Nephron progenitor cell (in vitro differentiated cells): ENCODE measurements around the gene ACTMAP.

Experiments used
- DNase-seq: peaks from one replicate; pipeline ENCODE4 v3.0.0; 2021
- H3K27ac Mint-ChIP-seq: 2 replicates; pipeline ENCODE4 v1.8.0; 2021; ENCODE audit warnings: mild to moderate bottlenecking, moderate library complexity, mixed read lengths
- H3K27me3 Mint-ChIP-seq: 2 replicates; pipeline ENCODE4 v1.8.0; 2021; ENCODE audit warnings: mild to moderate bottlenecking, low read depth, mixed read lengths; ENCODE audit not compliant: poor library complexity
- H3K36me3 Mint-ChIP-seq: 2 replicates; pipeline ENCODE4 v1.8.0; 2021; ENCODE audit warnings: low read depth, mixed read lengths
- H3K4me1 Mint-ChIP-seq: 2 replicates; pipeline ENCODE4 v1.8.0; 2021; ENCODE audit warnings: mixed read lengths
- H3K4me3 Mint-ChIP-seq: 2 replicates; pipeline ENCODE4 v1.8.0; 2021; ENCODE audit warnings: mild to moderate bottlenecking, moderate library complexity, mixed read lengths
- H3K9me3 Mint-ChIP-seq: 2 replicates; pipeline ENCODE4 v1.8.0; 2021; ENCODE audit warnings: mild to moderate bottlenecking, moderate library complexity, mixed read lengths
- TF ChIP-seq, protein P1 (sequence below): fragments of 200-600 bp; sonication (generic); IDR thresholded peaks from 2 replicates; pipeline ENCODE4 v1.5.0; 2021; ENCODE audit warnings: antibody characterized with exemption

Gene ACTMAP

DNA sequence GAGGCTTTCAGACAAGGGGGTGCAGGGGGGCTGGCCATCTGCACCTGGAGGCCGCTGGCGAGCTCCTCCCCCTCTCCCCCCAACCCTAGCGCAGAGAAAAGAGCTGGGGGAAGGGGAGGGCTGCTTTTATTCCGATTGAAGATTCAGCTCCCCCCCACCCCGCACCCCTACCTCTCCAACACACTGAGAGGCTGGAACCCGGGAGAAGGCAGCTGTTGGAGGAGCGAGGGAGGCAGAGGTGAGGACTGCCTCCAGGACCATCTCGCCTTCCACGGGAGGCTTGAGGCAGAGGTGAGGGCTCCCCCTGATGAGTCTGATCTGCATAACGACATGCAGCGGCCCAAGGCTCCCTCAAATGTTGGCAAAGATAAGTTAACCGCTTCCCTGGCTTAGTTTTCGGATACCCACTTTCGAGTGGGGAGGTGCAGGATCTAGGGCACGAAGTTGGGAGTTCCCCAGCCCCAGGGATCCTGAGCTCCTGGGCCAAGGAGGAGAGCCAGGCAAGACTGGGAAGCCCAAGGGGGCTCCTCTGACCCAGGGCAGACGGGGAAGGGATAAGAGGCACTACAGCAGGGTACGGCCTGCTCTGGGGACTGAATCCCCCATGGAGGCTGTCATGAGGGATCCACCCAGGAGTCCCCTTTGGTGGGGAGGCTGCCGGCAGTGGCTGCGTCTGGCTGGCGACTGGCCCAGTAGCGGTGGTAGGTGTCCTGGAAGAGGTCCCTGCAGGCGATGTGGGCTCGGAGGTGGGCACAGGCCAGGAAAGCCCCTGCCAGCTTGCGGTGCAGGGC is 58.7 kb downstream of the ACTMAP start:
- Mint-ChIP-seq H3K36me3 (peaks cover 12% of the 10 kb centered on the region), H3K9me3 (no peaks in the 10 kb centered on the region), H3K27ac (no peak overlapping the region), H3K4me1 (peaks cover 4% of the 10 kb centered on the region), H3K27me3 (peaks cover 4% of the 10 kb centered on the region), H3K4me3 (no peak overlapping the region)
- TF ChIP-seq, protein P1, sequence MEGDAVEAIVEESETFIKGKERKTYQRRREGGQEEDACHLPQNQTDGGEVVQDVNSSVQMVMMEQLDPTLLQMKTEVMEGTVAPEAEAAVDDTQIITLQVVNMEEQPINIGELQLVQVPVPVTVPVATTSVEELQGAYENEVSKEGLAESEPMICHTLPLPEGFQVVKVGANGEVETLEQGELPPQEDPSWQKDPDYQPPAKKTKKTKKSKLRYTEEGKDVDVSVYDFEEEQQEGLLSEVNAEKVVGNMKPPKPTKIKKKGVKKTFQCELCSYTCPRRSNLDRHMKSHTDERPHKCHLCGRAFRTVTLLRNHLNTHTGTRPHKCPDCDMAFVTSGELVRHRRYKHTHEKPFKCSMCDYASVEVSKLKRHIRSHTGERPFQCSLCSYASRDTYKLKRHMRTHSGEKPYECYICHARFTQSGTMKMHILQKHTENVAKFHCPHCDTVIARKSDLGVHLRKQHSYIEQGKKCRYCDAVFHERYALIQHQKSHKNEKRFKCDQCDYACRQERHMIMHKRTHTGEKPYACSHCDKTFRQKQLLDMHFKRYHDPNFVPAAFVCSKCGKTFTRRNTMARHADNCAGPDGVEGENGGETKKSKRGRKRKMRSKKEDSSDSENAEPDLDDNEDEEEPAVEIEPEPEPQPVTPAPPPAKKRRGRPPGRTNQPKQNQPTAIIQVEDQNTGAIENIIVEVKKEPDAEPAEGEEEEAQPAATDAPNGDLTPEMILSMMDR: no peak
- DNase-seq: peak; percentile 8
